KBM-7 (cell line): ENCODE measurements around the gene TSPYL1.

Source experiments
- DNase-seq: peaks from one replicate; pipeline ENCODE4 v3.0.0-alpha.2; 2015
- in situ Hi-C: fragments of 300-500 bp; cut with MboI; formaldehyde crosslinking; loops from 2 replicates; pipeline ENCODE4 v1.14.3; 2020; ENCODE audit warnings: low sequenced_read_pairs, low pct_unique_long_range_greater_than_20kb, mixed read lengths

Gene TSPYL1

DNA sequence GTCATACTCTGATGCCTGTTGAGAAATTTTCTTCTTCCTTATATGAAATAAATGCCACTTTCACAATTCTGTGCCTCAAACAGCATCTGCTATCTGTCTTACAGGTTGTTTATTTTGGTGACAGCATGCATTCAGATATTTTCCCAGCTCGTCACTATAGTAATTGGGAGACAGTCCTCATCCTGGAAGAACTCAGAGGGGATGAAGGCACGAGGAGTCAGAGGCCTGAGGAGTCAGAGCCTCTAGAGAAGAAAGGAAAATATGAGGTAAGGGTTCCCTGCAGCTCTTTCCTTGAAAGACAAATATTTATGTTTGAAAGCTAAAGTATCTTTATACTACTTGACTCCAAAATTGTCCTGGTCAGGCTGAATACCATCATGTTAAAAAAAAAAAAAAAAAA, 41.6 kb downstream of the TSPYL1 start:
- in situ Hi-C loops: no loop called here
- DNase-seq: no peak

GRCh38 chr6:116234689-116235088, 45.0 kb downstream of the TSPYL1 start:
- DNase-seq: no peak
- in situ Hi-C loops: no loop called here

GRCh38 chr6:116229287-116229913, 50.3 kb downstream of the TSPYL1 start:
- in situ Hi-C loops: no loop called here
- no peak for DNase-seq
